Adrenal gland (tissue), 12 donors: Measurements from ENCODE around the gene SPIRE1. TPM values are rescaled to one million over a fixed set of nuclear protein-coding genes. Genes with fewer than 3 reads are reported as not detected.

Source experiments
- DNase-seq, 7 donors: peaks; one replicate each; pipeline ENCODE4 v3.0.0-alpha.2; 2019 to 2020
- H3K27ac ChIP-seq, 5 donors: fragments of 200-600 bp; sonication (generic) in 4 of 5; 1 replicate in 3 of 5; 2 replicates in 2 of 5; pipeline versions ENCODE4 v1.5.1 to v1.8.0; 2016 to 2020; ENCODE audit warnings: mild to moderate bottlenecking in 1 of 5
- H3K27me3 ChIP-seq: fragments of 200-600 bp; 2 replicates; pipeline ENCODE4 v1.8.0; 2021
- H3K36me3 ChIP-seq, 2 donors: fragments of 200-600 bp; replicated peaks in 1 of 2; 1 replicate in 1 of 2; 2 replicates in 1 of 2; pipeline versions ENCODE4 v1.5.1 to v1.8.0; 2018 to 2022
- H3K4me1 ChIP-seq, 2 donors: fragments of 200-600 bp; replicated peaks in 1 of 2; 1 replicate in 1 of 2; 2 replicates in 1 of 2; pipeline versions ENCODE4 v1.5.1 to v1.8.0; 2018 to 2021
- H3K4me3 ChIP-seq, 4 donors: fragments of 200-600 bp; sonication (generic) in 3 of 4; one replicate each; pipeline ENCODE4 v1.5.1; 2016 to 2018
- H3K9me3 ChIP-seq, 3 donors: fragments of 200-600 bp; sonication (generic) in 1 of 3; replicated peaks in 1 of 3; 1 replicate in 2 of 3; 2 replicates in 1 of 3; pipeline versions ENCODE4 v1.5.1 to v1.8.0; 2016 to 2021
- POLR2A ChIP-seq, 2 donors: fragments of 450-650 bp; IDR thresholded peaks; one replicate each; pipeline ENCODE4 v1.6.1; 2017; ENCODE audit warnings: antibody characterized with exemption in 2 of 2, mild to moderate bottlenecking in 2 of 2, moderate library complexity in 1 of 2
- WGBS, 4 donors: extraction: QIAGEN DNeasy Blood & Tissue Kit in 2 of 4; methylation state at CpG; one replicate each; pipeline versions ENCODE4 v1.1.5 to v1.1.7; 2013 to 2017; 5-methylcytosine and 5-hydroxymethylcytosine counted together
- intact Hi-C, 2 donors: fragments of 100-400 bp; cut with DNase I; formaldehyde crosslinking; loops; one replicate each; pipeline versions ENCODE4 v1.14.1 to v1.15.0; 2022 to 2023
- polyA plus RNA-seq, 3 donors: library from polyadenylated mRNA; stranded (reverse); fragments of 200-250 nt in 2 of 3; fragments of 350-450 nt in 1 of 3; fragmentation: Illumina TruSeq in 1 of 3; extraction: RNeasy Lipid Tissue Mini Kit (QIAGEN cat#74804) in 1 of 3; gene quantifications; one replicate each; pipeline ENCODE4 v1.2.3, GENCODE V29; 2013 to 2014
- total RNA-seq, 9 donors: library from RNA; depleted of rRNA in 4 of 9; stranded (reverse); fragments of >200 nt in 4 of 9; fragments of 120-200 nt in 1 of 9; fragmentation: NEBNext Ultra II Directional in 1 of 9; extraction: Animal tissue kit (Norgen Biotek cat#: 25700) in 1 of 9; gene quantifications; one replicate each; pipeline versions ENCODE4 v1.1.0 to v1.2.4, GENCODE V29; 2013 to 2023
- TF ChIP-seq, protein P1 (sequence below), 6 experiments: fragments of 450-650 bp in 4 of 6; fragments of 200-600 bp in 2 of 6; sonication (generic) in 1 of 6; IDR thresholded peaks; 1 replicate in 5 of 6; 2 replicates in 1 of 6; pipeline versions ENCODE4 v1.5.1 to v1.8.0; 2016 to 2021; ENCODE audit warnings: antibody characterized with exemption in 6 of 6, mild to moderate bottlenecking in 2 of 6, moderate library complexity in 1 of 6
- donor health status: healthy with polysubstance abuse.
- donor health status: Bipolar disorder and iron deficiency.
- donor health status: DM: yes; HTN: yes; CAD: no.
- donor health status: DM: no; HTN: no; CAD: no.
- donor health status: DM: no; HTN: no; CAD: no.
- donor health status: DM: yes; HTN: yes; CAD: no.

Gene SPIRE1
- total and polyA plus RNA-seq, 12 donors = 11.7 to 74.0 (median 45.6) TPM

DNA sequence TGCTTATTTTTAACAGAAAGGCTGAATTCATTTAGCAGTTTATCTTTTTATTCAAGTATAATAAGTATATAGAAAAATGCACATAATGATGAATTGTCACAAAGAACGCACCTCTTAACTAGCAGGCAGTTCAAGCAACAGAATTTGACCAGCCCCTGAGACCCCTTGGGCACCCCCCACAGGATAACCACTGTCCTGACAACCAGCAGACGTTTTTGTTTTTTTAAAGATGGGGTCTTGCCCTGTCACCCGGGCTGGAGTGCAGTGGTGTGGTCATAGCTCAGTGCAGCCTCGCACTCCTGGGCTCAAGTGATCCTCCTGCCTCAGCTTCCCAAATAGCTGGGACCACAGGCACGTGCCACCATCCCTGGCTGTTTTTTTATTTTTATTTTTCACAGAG, 236.2 kb downstream of the SPIRE1 start:
- DNase-seq = no peak
- H3K27me3 ChIP-seq = no peaks in the 10 kb centered on the region
- no peaks in the 10 kb centered on the region for H3K9me3 ChIP-seq
- 80 to 85% (median 83%) methylated on average over 5 of the region's 5 CpGs for WGBS, 4 donors
- intact Hi-C loops = no loop called here
- H3K4me3 ChIP-seq = no peak overlapping the region
- no peak for TF ChIP-seq POLR2A (IDR thresholded peaks at IDR 0.05)
- TF ChIP-seq, protein P1, sequence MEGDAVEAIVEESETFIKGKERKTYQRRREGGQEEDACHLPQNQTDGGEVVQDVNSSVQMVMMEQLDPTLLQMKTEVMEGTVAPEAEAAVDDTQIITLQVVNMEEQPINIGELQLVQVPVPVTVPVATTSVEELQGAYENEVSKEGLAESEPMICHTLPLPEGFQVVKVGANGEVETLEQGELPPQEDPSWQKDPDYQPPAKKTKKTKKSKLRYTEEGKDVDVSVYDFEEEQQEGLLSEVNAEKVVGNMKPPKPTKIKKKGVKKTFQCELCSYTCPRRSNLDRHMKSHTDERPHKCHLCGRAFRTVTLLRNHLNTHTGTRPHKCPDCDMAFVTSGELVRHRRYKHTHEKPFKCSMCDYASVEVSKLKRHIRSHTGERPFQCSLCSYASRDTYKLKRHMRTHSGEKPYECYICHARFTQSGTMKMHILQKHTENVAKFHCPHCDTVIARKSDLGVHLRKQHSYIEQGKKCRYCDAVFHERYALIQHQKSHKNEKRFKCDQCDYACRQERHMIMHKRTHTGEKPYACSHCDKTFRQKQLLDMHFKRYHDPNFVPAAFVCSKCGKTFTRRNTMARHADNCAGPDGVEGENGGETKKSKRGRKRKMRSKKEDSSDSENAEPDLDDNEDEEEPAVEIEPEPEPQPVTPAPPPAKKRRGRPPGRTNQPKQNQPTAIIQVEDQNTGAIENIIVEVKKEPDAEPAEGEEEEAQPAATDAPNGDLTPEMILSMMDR (IDR thresholded peaks at IDR 0.05) = no peak
- H3K36me3 ChIP-seq = no peaks in the 10 kb centered on the region
- no peak overlapping the region for H3K27ac ChIP-seq
- H3K4me1 ChIP-seq = no peaks in the 10 kb centered on the region

GRCh38 chr18:12420821-12421421, 237.0 kb downstream of the SPIRE1 start:
- no peaks in the 10 kb centered on the region for H3K27me3 ChIP-seq
- TF ChIP-seq, protein P1 (IDR thresholded peaks at IDR 0.05) = no peak
- no peak for TF ChIP-seq POLR2A (IDR thresholded peaks at IDR 0.05)
- no peaks in the 10 kb centered on the region for H3K36me3 ChIP-seq
- intact Hi-C loops = no loop called here
- peak overlapping the region in 1 of 4 donors; percentile 61 for H3K4me3 ChIP-seq
- peak in 1 of 7 donors; percentile 24 for DNase-seq
- 49 to 80% (median 52%) methylated on average over 5 to 27 of the region's 27 CpGs for WGBS, 4 donors
- peaks cover 0 to 4% of the 10 kb centered on the region in 2 donors for H3K4me1 ChIP-seq
- no peak overlapping the region for H3K27ac ChIP-seq
- H3K9me3 ChIP-seq = no peaks in the 10 kb centered on the region

DNA sequence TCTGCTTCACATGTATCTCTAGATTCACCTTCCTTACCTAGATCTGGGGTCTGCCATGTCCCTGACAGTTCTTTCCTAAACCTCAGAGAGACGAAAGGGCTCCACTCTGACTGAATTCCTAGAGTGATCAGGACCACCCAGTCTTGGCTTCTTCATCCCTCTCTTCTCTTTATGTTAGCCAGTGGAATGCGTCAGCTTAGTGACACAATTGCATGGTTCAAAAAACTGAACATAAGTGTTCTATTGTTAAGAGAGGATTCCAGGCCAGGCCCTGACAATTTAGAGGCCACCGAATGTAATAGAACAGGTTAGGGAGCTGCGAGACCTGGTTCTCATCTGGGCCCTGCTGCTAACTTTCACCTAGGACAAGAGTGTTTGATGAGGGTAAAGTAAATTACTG, 240.2 kb downstream of the SPIRE1 start:
- peaks cover 0 to 17% of the 10 kb centered on the region in 2 donors for H3K4me1 ChIP-seq
- no peak overlapping the region for H3K27ac ChIP-seq
- H3K36me3 ChIP-seq = no peaks in the 10 kb centered on the region
- intact Hi-C loops = no loop called here
- no peaks in the 10 kb centered on the region for H3K9me3 ChIP-seq
- DNase-seq = no peak
- H3K4me3 ChIP-seq = no peak overlapping the region
- TF ChIP-seq POLR2A (IDR thresholded peaks at IDR 0.05) = no peak
- TF ChIP-seq, protein P1 (IDR thresholded peaks at IDR 0.05) = no peak
- no peaks in the 10 kb centered on the region for H3K27me3 ChIP-seq
- WGBS, 4 donors = 90 to 94% (median 93%) methylated on average over 4 of the region's 4 CpGs

DNA sequence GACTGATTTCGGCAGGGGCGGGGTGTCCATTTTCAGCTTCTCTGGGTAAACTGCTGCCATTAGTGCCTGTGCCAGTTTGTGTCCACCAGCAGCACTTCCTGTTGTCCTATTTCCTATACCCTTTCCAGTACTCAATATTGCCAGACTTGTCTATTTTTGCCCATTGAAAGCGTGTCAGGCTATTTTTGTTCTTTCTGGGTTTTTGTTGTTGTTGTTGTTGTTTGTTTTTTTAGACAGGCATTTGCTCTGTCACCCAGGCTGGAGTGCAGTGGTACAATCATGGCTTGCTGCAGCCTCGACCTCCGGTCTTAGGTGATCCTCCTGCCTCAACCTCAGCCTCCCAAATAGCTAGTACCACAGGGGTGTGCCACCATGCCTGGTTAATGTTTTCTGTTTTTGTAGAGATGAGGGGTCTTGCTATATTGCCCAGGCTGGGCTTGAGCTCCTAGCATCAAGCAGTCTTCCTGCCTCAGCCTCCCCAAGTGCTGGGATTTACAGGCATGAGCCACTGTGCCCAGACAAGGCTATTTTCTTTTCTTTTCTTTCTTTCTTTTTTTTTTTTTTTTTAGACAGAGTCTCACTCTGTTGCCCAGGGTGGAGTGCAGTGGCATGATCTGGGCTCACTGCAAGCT, 241.7 kb downstream of the SPIRE1 start:
- peak overlapping the region in 4 of 5 donors; percentile 37 to 77 (median 58) for H3K27ac ChIP-seq
- intact Hi-C loops = no loop called here
- TF ChIP-seq, protein P1 (IDR thresholded peaks at IDR 0.05) = no peak
- no peak for TF ChIP-seq POLR2A (IDR thresholded peaks at IDR 0.05)
- 72 to 84% (median 76%) methylated on average over 5 of the region's 5 CpGs for WGBS, 4 donors
- H3K27me3 ChIP-seq = no peaks in the 10 kb centered on the region
- no peak overlapping the region for H3K4me3 ChIP-seq
- no peaks in the 10 kb centered on the region for H3K36me3 ChIP-seq
- H3K4me1 ChIP-seq = peaks cover 0 to 17% of the 10 kb centered on the region in 2 donors
- H3K9me3 ChIP-seq = no peaks in the 10 kb centered on the region
- DNase-seq = no peak
